Measurements from ENCODE around the gene NEURL1. TPM values are rescaled to one million over a fixed set of nuclear protein-coding genes. Genes with fewer than 3 reads are reported as not detected.
A peak's percentile ranks its signal among the peaks of the same experiment; 100 is the strongest.

The NEURL1 gene
- total and polyA plus RNA-seq, 3 experiments from 2014 or later, result 0.69 to 1.6 (median 1.5) TPM

GRCh38 chr10:103609231-103610082 is 116.0 kb downstream of the NEURL1 start:
- CTCF ChIA-PET, result interaction anchor here (5.6 kb wide), 1 partner anchor 77 kb away, joined by 31 read pairs; no protein-coding TSS in a partner anchor
- H3K27ac ChIP-seq (ENCODE audit: low read depth, low read length), result no peak overlapping the region
- H3K36me3 Mint-ChIP-seq, result peaks cover 0 to 40% (median 7%) of the 10 kb centered on the region in 3 donors
- no peaks in the 10 kb centered on the region for H3K4me1 Mint-ChIP-seq
- POLR2A ChIA-PET, result no interaction called here
- H3K9me3 ChIP-seq (ENCODE audit: low read length), result no peaks in the 10 kb centered on the region
- H3K4me1 ChIP-seq (ENCODE audit: insufficient read depth, low read length), result no peaks in the 10 kb centered on the region
- H3K27me3 Mint-ChIP-seq, result peaks cover 0 to 3% of the 10 kb centered on the region in 2 donors
- peak overlapping the region in 2 of 8 donors; percentile 8 to 42 for H3K27ac Mint-ChIP-seq
- DNase-seq, result no peak
- H3K9me3 Mint-ChIP-seq, result no peaks in the 10 kb centered on the region
- H3K27me3 ChIP-seq (ENCODE audit: insufficient read depth, low read length, poor library complexity, severe bottlenecking), result no peaks in the 10 kb centered on the region
- H3K36me3 ChIP-seq (ENCODE audit: insufficient read depth, low read length), result no peaks in the 10 kb centered on the region
- no peak overlapping the region for H3K4me3 ChIP-seq (ENCODE audit: low read length)
- no peak overlapping the region for H3K4me3 Mint-ChIP-seq

- H3K9me3 Mint-ChIP-seq, result no peaks in the 10 kb centered on the region
- DNase-seq, result no peak
- Histone ChIP-seq H3K27me3 (ENCODE audit: insufficient read depth, low read length, poor library complexity, severe bottlenecking) (no peaks in the 10 kb centered on the region), H3K4me1 (ENCODE audit: insufficient read depth, low read length) (no peaks in the 10 kb centered on the region), H3K36me3 (ENCODE audit: insufficient read depth, low read length) (no peaks in the 10 kb centered on the region), H3K27ac (ENCODE audit: low read depth, low read length) (no peak overlapping the region), H3K4me3 (ENCODE audit: low read length) (no peak overlapping the region), H3K9me3 (ENCODE audit: low read length) (no peaks in the 10 kb centered on the region)
- H3K36me3 Mint-ChIP-seq, result peaks cover 0 to 40% (median 7%) of the 10 kb centered on the region in 3 donors
- no peak overlapping the region for H3K4me3 Mint-ChIP-seq
- peak overlapping the region in 1 of 8 donors; percentile 42 for H3K27ac Mint-ChIP-seq
- H3K27me3 Mint-ChIP-seq, result peaks cover 0 to 3% of the 10 kb centered on the region in 2 donors
- ChIA-PET POLR2A (no interaction called here), CTCF (interaction anchor here (5.6 kb wide), 1 partner anchor 76 kb away, joined by 31 read pairs; no protein-coding TSS in a partner anchor)
- H3K4me1 Mint-ChIP-seq, result no peaks in the 10 kb centered on the region
These were observed 116.6 kb downstream of the NEURL1 start for GRCh38 chr10:103610083-103610472.

GRCh38 chr10:103610921-103611511 is 117.5 kb downstream of the NEURL1 start:
- no peaks in the 10 kb centered on the region for H3K27me3 ChIP-seq (ENCODE audit: insufficient read depth, low read length, poor library complexity, severe bottlenecking)
- Mint-ChIP-seq H3K36me3 (peaks cover 0 to 41% (median 7%) of the 10 kb centered on the region in 3 donors), H3K4me1 (no peaks in the 10 kb centered on the region), H3K27me3 (peaks cover 0 to 2% of the 10 kb centered on the region in 2 donors), H3K27ac (no peak overlapping the region), H3K4me3 (no peak overlapping the region), H3K9me3 (no peaks in the 10 kb centered on the region)
- H3K4me1 ChIP-seq (ENCODE audit: insufficient read depth, low read length), result no peaks in the 10 kb centered on the region
- H3K4me3 ChIP-seq (ENCODE audit: low read length), result no peak overlapping the region
- no peak overlapping the region for H3K27ac ChIP-seq (ENCODE audit: low read depth, low read length)
- POLR2A ChIA-PET, result no interaction called here
- CTCF ChIA-PET, result interaction anchor here (1.1 to 5.6 kb wide), 2 partner anchors 26 to 75 kb away, joined by 4 to 31 read pairs; no protein-coding TSS in a partner anchor
- DNase-seq, result no peak
- H3K36me3 ChIP-seq (ENCODE audit: insufficient read depth, low read length), result no peaks in the 10 kb centered on the region
- no peaks in the 10 kb centered on the region for H3K9me3 ChIP-seq (ENCODE audit: low read length)

GRCh38 chr10:103612462-103613365 is 119.2 kb downstream of the NEURL1 start:
- no peak for DNase-seq
- Mint-ChIP-seq H3K27ac (peak overlapping the region in 1 of 8 donors; percentile 31), H3K9me3 (no peaks in the 10 kb centered on the region), H3K36me3 (peaks cover 0 to 47% (median 7%) of the 10 kb centered on the region in 3 donors), H3K4me1 (no peaks in the 10 kb centered on the region), H3K4me3 (no peak overlapping the region), H3K27me3 (no peaks in the 10 kb centered on the region)
- ChIA-PET POLR2A (no interaction called here), CTCF (interaction anchor here (1.1 to 5.6 kb wide), 4 partner anchors 7 to 77 kb away, joined by 3 to 31 read pairs (median 8); no protein-coding TSS in a partner anchor)
- no peaks in the 10 kb centered on the region for H3K27me3 ChIP-seq (ENCODE audit: insufficient read depth, low read length, poor library complexity, severe bottlenecking)
- H3K27ac ChIP-seq (ENCODE audit: low read depth, low read length), result no peak overlapping the region
- no peaks in the 10 kb centered on the region for H3K9me3 ChIP-seq (ENCODE audit: low read length)
- no peak overlapping the region for H3K4me3 ChIP-seq (ENCODE audit: low read length)
- no peaks in the 10 kb centered on the region for H3K4me1 ChIP-seq (ENCODE audit: insufficient read depth, low read length)
- H3K36me3 ChIP-seq (ENCODE audit: insufficient read depth, low read length), result no peaks in the 10 kb centered on the region

GRCh38 chr10:103613616-103614015 is 120.1 kb downstream of the NEURL1 start:
- no peaks in the 10 kb centered on the region for H3K4me1 ChIP-seq (ENCODE audit: insufficient read depth, low read length)
- peaks cover 0 to 47% (median 7%) of the 10 kb centered on the region in 3 donors for H3K36me3 Mint-ChIP-seq
- no peaks in the 10 kb centered on the region for H3K9me3 ChIP-seq (ENCODE audit: low read length)
- H3K27ac ChIP-seq (ENCODE audit: low read depth, low read length), result no peak overlapping the region
- no peaks in the 10 kb centered on the region for H3K36me3 ChIP-seq (ENCODE audit: insufficient read depth, low read length)
- no peak for DNase-seq
- no peaks in the 10 kb centered on the region for H3K9me3 Mint-ChIP-seq
- no peak overlapping the region for H3K4me3 Mint-ChIP-seq
- ChIA-PET CTCF (interaction anchor here (2.7 to 5.6 kb wide), 2 partner anchors 8 to 72 kb away, joined by 12 to 31 read pairs; no protein-coding TSS in a partner anchor), POLR2A (no interaction called here)
- H3K4me1 Mint-ChIP-seq, result no peaks in the 10 kb centered on the region
- H3K27ac Mint-ChIP-seq, result no peak overlapping the region
- no peaks in the 10 kb centered on the region for H3K27me3 ChIP-seq (ENCODE audit: insufficient read depth, low read length, poor library complexity, severe bottlenecking)
- no peak overlapping the region for H3K4me3 ChIP-seq (ENCODE audit: low read length)
- H3K27me3 Mint-ChIP-seq, result no peaks in the 10 kb centered on the region

GRCh38 chr10:103614306-103615158 is 121.0 kb downstream of the NEURL1 start:
- ChIA-PET POLR2A (no interaction called here), CTCF (interaction anchor here (2.1 to 2.7 kb wide), 2 partner anchors 9 to 72 kb away, joined by 6 to 12 read pairs; no protein-coding TSS in a partner anchor)
- H3K27me3 ChIP-seq (ENCODE audit: insufficient read depth, low read length, poor library complexity, severe bottlenecking), result no peaks in the 10 kb centered on the region
- peak overlapping the region in 2 of 8 donors; percentile 61 to 64 for H3K27ac Mint-ChIP-seq
- H3K4me1 ChIP-seq (ENCODE audit: insufficient read depth, low read length), result no peaks in the 10 kb centered on the region
- H3K27ac ChIP-seq (ENCODE audit: low read depth, low read length), result no peak overlapping the region
- DNase-seq, result no peak
- peaks cover 0 to 46% (median 7%) of the 10 kb centered on the region in 3 donors for H3K36me3 Mint-ChIP-seq
- no peak overlapping the region for H3K4me3 Mint-ChIP-seq
- H3K9me3 ChIP-seq (ENCODE audit: low read length), result no peaks in the 10 kb centered on the region
- no peaks in the 10 kb centered on the region for H3K4me1 Mint-ChIP-seq
- H3K27me3 Mint-ChIP-seq, result no peaks in the 10 kb centered on the region
- H3K4me3 ChIP-seq (ENCODE audit: low read length), result no peak overlapping the region
- H3K36me3 ChIP-seq (ENCODE audit: insufficient read depth, low read length), result no peaks in the 10 kb centered on the region
- no peaks in the 10 kb centered on the region for H3K9me3 Mint-ChIP-seq

Measured in CD8-positive, alpha-beta memory T cell (primary cell).